GM12892 (cell line): ENCODE measurements around the gene MEF2B.

Source experiments
- POLR2A ChIP-seq: IDR thresholded peaks from 2 replicates; pipeline ENCODE4 v1.6.1; 2011; ENCODE audit warnings: low read depth, low read length, control low read depth
- POLR2AphosphoS5 ChIP-seq: IDR thresholded peaks from 2 replicates; pipeline ENCODE4 v1.6.1; 2011; ENCODE audit warnings: low read depth, low read length, control low read depth
- TAF1 ChIP-seq: IDR thresholded peaks from 2 replicates; pipeline ENCODE4 v1.6.1; 2011; ENCODE audit warnings: low read depth, mild to moderate bottlenecking, control low read depth, low read length, borderline replicate concordance

DNA sequence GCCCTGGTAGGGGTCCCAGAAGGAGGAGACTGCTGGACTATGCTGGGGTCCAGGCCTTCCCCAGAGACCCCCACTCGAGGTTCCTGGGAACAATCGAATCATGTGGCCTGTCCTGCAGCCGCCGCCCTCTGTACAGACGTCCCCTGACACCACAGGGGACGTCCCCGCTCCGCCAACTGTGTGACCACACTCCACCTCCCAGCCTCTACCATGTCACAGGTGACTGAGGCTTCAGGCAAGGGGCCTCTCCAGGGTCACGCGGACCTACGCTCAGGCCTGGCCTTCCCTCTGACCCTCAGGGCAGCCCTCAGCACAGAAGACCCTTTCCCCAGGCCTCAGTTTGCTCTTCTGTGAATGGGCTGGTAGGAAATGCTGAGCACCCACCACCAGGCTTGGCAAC is 18.6 kb downstream of the MEF2B start:
- TF ChIP-seq POLR2AphosphoS5 (no peak), POLR2A (no peak), TAF1 (no peak)
